ENCODE measurements around the gene DNAH12.

GRCh38 chr3:57279685-57280084 is 264.5 kb downstream of the DNAH12 start:
- TF ChIP-seq CTCF (IDR thresholded peaks at IDR 0.05) (no peak), POLR2A (IDR thresholded peaks at IDR 0.05) (no peak)
